HUES64 (cell line): ENCODE results near the gene CCDC24.

Source experiments
- H3K27ac ChIP-seq: 2 replicates; pipeline ENCODE4 v1.7.0; 2013; ENCODE audit warnings: low read depth, low read length, inconsistent platforms
- H3K27me3 ChIP-seq: 2 replicates; pipeline ENCODE4 v1.6.1; 2013; ENCODE audit warnings: mild to moderate bottlenecking, low read length; ENCODE audit not compliant: insufficient read depth
- H3K36me3 ChIP-seq: 2 replicates; pipeline ENCODE4 v1.6.1; 2013; ENCODE audit warnings: mild to moderate bottlenecking, low read length; ENCODE audit not compliant: insufficient read depth
- H3K4me1 ChIP-seq: 2 replicates; pipeline ENCODE4 v1.6.1; 2013; ENCODE audit warnings: mild to moderate bottlenecking, low read length, moderate library complexity; ENCODE audit not compliant: insufficient read depth
- H3K4me3 ChIP-seq: 2 replicates; pipeline ENCODE4 v1.5.1; 2013; ENCODE audit warnings: mild to moderate bottlenecking, low read length, moderate library complexity
- H3K9ac ChIP-seq: 2 replicates; pipeline ENCODE4 v1.6.1; 2013; ENCODE audit warnings: mild to moderate bottlenecking, low read depth, low read length
- H3K9me3 ChIP-seq: 2 replicates; pipeline ENCODE4 v1.6.1; 2013; ENCODE audit warnings: low read depth, low read length; ENCODE audit not compliant: insufficient read depth
- WGBS: fragments of 150-250, 120-280 bp; methylation state at CpG from one replicate; pipeline ENCODE4 v1.1.7; 2013; ENCODE audit warnings: missing lambda C conversion rate; 5-methylcytosine and 5-hydroxymethylcytosine counted together

The CCDC24 gene

GRCh38 chr1:43976045-43976444 lies 15.4 kb upstream of the CCDC24 start:
- Histone ChIP-seq H3K36me3 (peaks cover 46% of the 10 kb centered on the region), H3K9ac (no peak overlapping the region), H3K9me3 (no peaks in the 10 kb centered on the region), H3K27ac (no peak overlapping the region), H3K27me3 (no peaks in the 10 kb centered on the region), H3K4me1 (peaks cover 20% of the 10 kb centered on the region; the same call in 1 of the 2 replicates), H3K4me3 (peak overlapping the region; percentile 73)
- WGBS = 94% methylated on average over 4 of the region's 4 CpGs

- H3K27ac ChIP-seq = no peak overlapping the region
- 94% methylated on average over 8 of the region's 8 CpGs for WGBS
- peaks cover 45% of the 10 kb centered on the region for H3K36me3 ChIP-seq
- H3K4me3 ChIP-seq = no peak overlapping the region
- H3K9me3 ChIP-seq = no peaks in the 10 kb centered on the region
- peaks cover 20% of the 10 kb centered on the region; the same call in 1 of the 2 replicates for H3K4me1 ChIP-seq
- H3K27me3 ChIP-seq = no peaks in the 10 kb centered on the region
- H3K9ac ChIP-seq = no peak overlapping the region
Measured at GRCh38 chr1:43976890-43977289, 14.5 kb upstream of the CCDC24 start.

DNA sequence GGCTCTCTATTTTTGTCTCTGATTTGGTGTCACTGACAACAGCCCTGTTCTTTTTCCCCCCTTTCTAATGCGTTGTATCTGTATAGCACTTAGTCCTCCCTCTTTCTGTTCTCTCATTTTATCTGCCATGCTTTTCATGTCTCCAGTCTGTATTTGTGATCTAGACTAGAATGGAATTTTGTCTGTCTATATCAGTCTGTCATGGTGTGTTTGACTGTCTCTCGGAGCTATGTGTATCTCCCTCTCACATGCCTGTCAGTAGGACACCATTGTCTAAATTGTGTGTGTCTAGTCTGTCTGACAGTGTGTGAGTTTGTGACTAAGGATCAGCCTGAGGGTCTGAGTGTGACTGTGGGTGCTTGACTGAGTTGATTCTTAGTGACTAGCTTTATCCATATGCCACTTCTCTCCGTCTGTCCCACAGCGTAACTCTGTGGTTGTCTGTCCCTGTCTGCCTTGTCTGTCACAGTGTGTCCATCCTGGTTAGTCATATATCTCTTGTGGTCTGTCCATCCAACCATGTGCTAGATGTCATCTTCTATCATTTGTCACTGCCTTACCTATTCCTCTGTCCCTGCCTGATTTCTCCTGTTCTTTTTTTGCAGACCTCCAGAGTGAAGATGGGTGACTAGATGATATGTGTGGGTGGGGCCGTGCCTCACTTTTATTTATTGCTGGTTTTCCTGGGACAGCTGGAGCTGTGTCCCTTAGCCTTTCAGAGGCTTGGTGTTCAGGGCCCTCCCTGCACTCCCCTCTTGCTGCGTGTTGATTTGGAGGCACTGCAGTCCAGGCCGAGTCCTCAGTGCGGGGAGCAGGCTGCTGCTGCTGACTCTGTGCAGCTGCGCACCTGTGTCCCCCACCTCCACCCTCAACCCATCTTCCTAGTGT lies 13.8 kb upstream of the CCDC24 start:
- WGBS = 93% methylated on average over 8 of the region's 9 CpGs
- H3K4me3 ChIP-seq = peak overlapping the region; percentile 88

GRCh38 chr1:43978264-43978550 lies 13.2 kb upstream of the CCDC24 start:
- no peak overlapping the region for H3K27ac ChIP-seq

More for the DNA sequence above, 13.8 kb upstream of the CCDC24 start:
- no peak overlapping the region for H3K9ac ChIP-seq
- peaks cover 40% of the 10 kb centered on the region for H3K36me3 ChIP-seq
- H3K27ac ChIP-seq = no peak overlapping the region
- H3K27me3 ChIP-seq = no peaks in the 10 kb centered on the region
- peaks cover 20% of the 10 kb centered on the region; the same call in 1 of the 2 replicates for H3K4me1 ChIP-seq
- H3K9me3 ChIP-seq = no peaks in the 10 kb centered on the region

DNA sequence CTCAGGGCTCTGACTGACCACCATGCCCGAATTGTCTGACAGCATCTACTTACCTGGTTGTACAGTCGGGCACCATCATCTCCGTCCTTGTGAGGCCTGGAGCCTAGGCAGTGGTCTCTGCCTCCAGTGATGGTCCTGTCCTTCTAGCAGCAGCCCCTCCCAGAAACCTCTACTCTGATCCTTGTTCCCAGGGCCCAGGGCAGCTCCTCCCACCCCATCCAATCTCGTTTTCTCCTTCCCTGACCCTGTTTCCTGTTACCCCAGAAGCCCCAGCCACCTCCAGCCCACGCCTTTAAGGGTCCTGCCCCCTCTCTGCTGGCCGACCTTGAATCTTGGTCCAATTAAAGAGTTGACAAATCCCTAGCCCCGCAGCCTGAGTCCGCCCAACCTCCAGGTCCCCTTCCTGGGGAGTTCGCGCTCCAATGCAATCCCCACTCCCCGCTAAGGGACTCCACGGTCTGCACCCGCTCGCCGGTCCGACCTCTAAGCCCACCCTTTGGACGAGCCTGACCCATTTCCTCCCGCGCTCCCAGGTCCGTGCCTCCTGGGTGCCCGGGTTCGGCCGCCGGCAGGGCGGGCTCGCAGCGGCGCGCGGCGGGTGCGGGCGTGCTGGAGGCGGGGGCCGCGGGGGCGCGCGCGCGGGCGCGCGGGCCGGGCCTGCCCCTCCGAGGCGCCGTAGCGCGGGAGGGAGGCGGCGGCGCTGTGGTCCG lies 12.7 kb upstream of the CCDC24 start, which contains the start of gene B4GALT2:
Gene B4GALT2 (plus strand): TSS at position 660 of the 710 bp plus-strand sequence. CDS start 1,951 bp downstream, outside the sequence.
- WGBS = 4% methylated on average over 54 of the region's 54 CpGs
- Histone ChIP-seq H3K27ac (no peak within 1 kb of the TSS), H3K36me3 (peaks cover 36% of the 10 kb centered on the region), H3K9ac (peak within 1 kb of the TSS; percentile 82), H3K4me3 (peak within 1 kb of the TSS; percentile 88), H3K9me3 (no peaks in the 10 kb centered on the region), H3K4me1 (peaks cover 19% of the 10 kb centered on the region; the same call in 1 of the 2 replicates), H3K27me3 (no peaks in the 10 kb centered on the region)

More at GRCh38 chr1:43978264-43978550, 13.2 kb upstream of the CCDC24 start:
- H3K36me3 ChIP-seq = peaks cover 35% of the 10 kb centered on the region
- peaks cover 20% of the 10 kb centered on the region; the same call in 1 of the 2 replicates for H3K4me1 ChIP-seq
- H3K9me3 ChIP-seq = no peaks in the 10 kb centered on the region
- H3K4me3 ChIP-seq = peak overlapping the region; percentile 88
- no peak overlapping the region for H3K9ac ChIP-seq
- H3K27me3 ChIP-seq = no peaks in the 10 kb centered on the region
- WGBS = 84% methylated on average over 5 of the region's 5 CpGs

GRCh38 chr1:43979261-43979527 lies 12.2 kb upstream of the CCDC24 start:
- peaks cover 39% of the 10 kb centered on the region for H3K36me3 ChIP-seq
- H3K4me1 ChIP-seq = peaks cover 16% of the 10 kb centered on the region; the same call in 1 of the 2 replicates
- no peaks in the 10 kb centered on the region for H3K27me3 ChIP-seq
- H3K9ac ChIP-seq = peak overlapping the region; percentile 77
- under 1% methylated on average over 45 of the region's 45 CpGs for WGBS
- peak overlapping the region; percentile 88 for H3K4me3 ChIP-seq
- no peak overlapping the region for H3K27ac ChIP-seq
- H3K9me3 ChIP-seq = no peaks in the 10 kb centered on the region

DNA sequence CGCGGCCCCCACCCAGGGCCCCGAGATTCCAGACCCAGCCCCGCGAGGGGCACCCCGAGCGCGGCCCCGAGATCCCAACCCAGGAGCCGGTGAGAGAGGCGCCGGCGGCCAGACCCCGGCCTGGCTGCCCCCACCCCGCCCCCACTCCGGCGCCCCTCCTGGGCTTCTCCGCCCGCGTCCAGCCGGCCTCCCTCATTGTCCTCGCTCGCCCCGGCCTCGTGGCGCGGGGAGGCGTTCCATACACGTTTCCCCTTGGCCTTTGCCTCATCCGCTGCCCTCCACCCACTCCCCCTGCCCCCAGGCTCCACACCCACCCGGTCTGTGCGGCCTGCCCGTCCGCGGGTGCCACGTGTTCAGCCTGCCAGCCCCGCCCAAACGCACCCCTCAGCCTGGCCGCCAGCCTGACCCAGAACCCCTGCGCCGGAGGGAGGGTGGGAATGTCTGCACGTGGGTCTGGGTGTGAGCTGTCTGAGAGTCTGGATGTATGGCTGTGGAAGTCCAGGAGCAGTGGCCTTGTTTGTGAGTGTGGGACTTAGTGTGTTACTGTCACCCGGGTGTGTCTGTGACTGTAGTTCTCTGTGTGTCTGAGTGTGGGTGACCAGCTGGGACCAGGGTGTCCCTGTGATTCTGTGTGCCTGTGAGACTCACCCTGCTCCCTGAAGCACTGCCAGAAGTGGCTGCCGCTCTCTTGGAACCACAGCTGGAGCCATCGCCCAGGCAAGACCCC lies 11.7 kb upstream of the CCDC24 start:
- H3K4me1 ChIP-seq = peaks cover 16% of the 10 kb centered on the region; the same call in 1 of the 2 replicates
- H3K27ac ChIP-seq = no peak overlapping the region
- peak overlapping the region; percentile 88 for H3K4me3 ChIP-seq
- peaks cover 44% of the 10 kb centered on the region for H3K36me3 ChIP-seq
- WGBS = 4% methylated on average over 45 of the region's 45 CpGs
- no peaks in the 10 kb centered on the region for H3K27me3 ChIP-seq
- H3K9me3 ChIP-seq = no peaks in the 10 kb centered on the region
- H3K9ac ChIP-seq = peak overlapping the region; percentile 77

- no peaks in the 10 kb centered on the region for H3K27me3 ChIP-seq
- H3K9ac ChIP-seq = peak overlapping the region; percentile 77
- no peak overlapping the region for H3K27ac ChIP-seq
- H3K9me3 ChIP-seq = no peaks in the 10 kb centered on the region
- peak overlapping the region; percentile 88 for H3K4me3 ChIP-seq
- H3K36me3 ChIP-seq = peaks cover 51% of the 10 kb centered on the region
- WGBS = 85% methylated on average over 13 of the region's 13 CpGs
- peaks cover 16% of the 10 kb centered on the region; the same call in 1 of the 2 replicates for H3K4me1 ChIP-seq
Measured at GRCh38 chr1:43980255-43981134, 10.9 kb upstream of the CCDC24 start.

DNA sequence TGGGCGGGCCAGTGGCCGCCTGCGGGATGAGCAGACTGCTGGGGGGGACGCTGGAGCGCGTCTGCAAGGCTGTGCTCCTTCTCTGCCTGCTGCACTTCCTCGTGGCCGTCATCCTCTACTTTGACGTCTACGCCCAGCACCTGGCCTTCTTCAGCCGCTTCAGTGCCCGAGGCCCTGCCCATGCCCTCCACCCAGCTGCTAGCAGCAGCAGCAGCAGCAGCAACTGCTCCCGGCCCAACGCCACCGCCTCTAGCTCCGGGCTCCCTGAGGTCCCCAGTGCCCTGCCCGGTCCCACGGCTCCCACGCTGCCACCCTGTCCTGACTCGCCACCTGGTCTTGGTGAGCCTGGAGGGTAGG lies 10.3 kb upstream of the CCDC24 start:
- 92% methylated on average over 20 of the region's 20 CpGs for WGBS
- no peaks in the 10 kb centered on the region for H3K27me3 ChIP-seq
- H3K27ac ChIP-seq = no peak overlapping the region
- H3K4me3 ChIP-seq = no peak overlapping the region
- peaks cover 12% of the 10 kb centered on the region; the same call in 1 of the 2 replicates for H3K4me1 ChIP-seq
- H3K36me3 ChIP-seq = peaks cover 56% of the 10 kb centered on the region
- no peaks in the 10 kb centered on the region for H3K9me3 ChIP-seq
- no peak overlapping the region for H3K9ac ChIP-seq

- Histone ChIP-seq H3K4me1 (peaks cover 12% of the 10 kb centered on the region; the same call in 1 of the 2 replicates), H3K36me3 (peaks cover 54% of the 10 kb centered on the region), H3K9me3 (no peaks in the 10 kb centered on the region), H3K9ac (no peak overlapping the region), H3K27me3 (no peaks in the 10 kb centered on the region), H3K4me3 (no peak overlapping the region), H3K27ac (no peak overlapping the region)
- WGBS = 97% methylated on average over 20 of the region's 20 CpGs
Measured at GRCh38 chr1:43981636-43982035, 9.8 kb upstream of the CCDC24 start.
